ENCODE data around the gene PAQR7. TPM values are rescaled to one million over a fixed set of nuclear protein-coding genes. Genes with fewer than 3 reads are reported as not detected.

The PAQR7 gene
- total RNA-seq, 3 donors from 2014 or later = 4.2 to 8.2 (median 7.2) TPM

- Histone ChIP-seq H3K36me3 (no peaks in the 10 kb centered on the region), H3K9me3 (no peaks in the 10 kb centered on the region), H3K27ac (no peak overlapping the region), H3K27me3 (no peaks in the 10 kb centered on the region), H3K4me3 (no peak overlapping the region), H3K4me1 (peaks cover 0 to 13% of the 10 kb centered on the region in 2 donors)
- intact Hi-C loops (cut with DNase I; ENCODE audit: low total_unique reads) = no loop called here
- TF ChIP-seq POLR2A (IDR thresholded peaks at IDR 0.05) (no peak), POLR2AphosphoS5 (IDR thresholded peaks at IDR 0.05) (no peak), CTCF (IDR thresholded peaks at IDR 0.05) (no peak)
- no peak for DNase-seq (ENCODE audit: low spot score in 2 of 2)
Observed at GRCh38 chr1:25870614-25871013, 4.9 kb downstream of the PAQR7 start.

- intact Hi-C loops (cut with DNase I; ENCODE audit: low total_unique reads) = no loop called here
- no peak for TF ChIP-seq POLR2AphosphoS5 (IDR thresholded peaks at IDR 0.05)
- no peak for TF ChIP-seq CTCF (IDR thresholded peaks at IDR 0.05)
- no peak for TF ChIP-seq POLR2A (IDR thresholded peaks at IDR 0.05)
- no peaks in the 10 kb centered on the region for H3K27me3 ChIP-seq
- peaks cover 0 to 13% of the 10 kb centered on the region in 2 donors for H3K4me1 ChIP-seq
- no peaks in the 10 kb centered on the region for H3K36me3 ChIP-seq
- DNase-seq (ENCODE audit: low spot score in 2 of 2) = peak in 1 of 2 donors; percentile 35
- no peaks in the 10 kb centered on the region for H3K9me3 ChIP-seq
- no peak overlapping the region for H3K4me3 ChIP-seq
- no peak overlapping the region for H3K27ac ChIP-seq
Observed at GRCh38 chr1:25869909-25870606, 5.5 kb downstream of the PAQR7 start.

GRCh38 chr1:25867210-25867991 lies 8.1 kb downstream of the PAQR7 start:
- H3K36me3 ChIP-seq = no peaks in the 10 kb centered on the region
- intact Hi-C loops (cut with DNase I; ENCODE audit: low total_unique reads) = no loop called here
- H3K4me1 ChIP-seq = peaks cover 0 to 13% of the 10 kb centered on the region in 2 donors
- no peak for TF ChIP-seq CTCF (IDR thresholded peaks at IDR 0.05)
- TF ChIP-seq POLR2A (IDR thresholded peaks at IDR 0.05) = no peak
- no peak for TF ChIP-seq POLR2AphosphoS5 (IDR thresholded peaks at IDR 0.05)
- no peak overlapping the region for H3K4me3 ChIP-seq
- no peaks in the 10 kb centered on the region for H3K9me3 ChIP-seq
- DNase-seq (ENCODE audit: low spot score in 2 of 2) = peak in 1 of 2 donors; percentile 36
- peak overlapping the region; percentile 43 to 53 for H3K27ac ChIP-seq
- H3K27me3 ChIP-seq = no peaks in the 10 kb centered on the region

GRCh38 chr1:25866288-25866687 lies 9.2 kb downstream of the PAQR7 start:
- TF ChIP-seq CTCF (IDR thresholded peaks at IDR 0.05) (no peak), POLR2AphosphoS5 (IDR thresholded peaks at IDR 0.05) (no peak), POLR2A (IDR thresholded peaks at IDR 0.05) (no peak)

GRCh38 chr1:25864434-25864833 lies 11.1 kb downstream of the PAQR7 start:
- TF ChIP-seq CTCF (IDR thresholded peaks at IDR 0.05) = no peak
- no peak for TF ChIP-seq POLR2A (IDR thresholded peaks at IDR 0.05)
- no peak for TF ChIP-seq POLR2AphosphoS5 (IDR thresholded peaks at IDR 0.05)
- Histone ChIP-seq H3K36me3 (no peaks in the 10 kb centered on the region), H3K9me3 (no peaks in the 10 kb centered on the region), H3K4me1 (no peaks in the 10 kb centered on the region), H3K27me3 (no peaks in the 10 kb centered on the region), H3K4me3 (no peak overlapping the region), H3K27ac (no peak overlapping the region)
- intact Hi-C loops (cut with DNase I; ENCODE audit: low total_unique reads) = no loop called here
- no peak for DNase-seq (ENCODE audit: low spot score in 2 of 2)

More at GRCh38 chr1:25866288-25866687, 9.2 kb downstream of the PAQR7 start:
- intact Hi-C loops (cut with DNase I; ENCODE audit: low total_unique reads) = no loop called here
- H3K4me1 ChIP-seq = peaks cover 0 to 5% of the 10 kb centered on the region in 2 donors
- peak overlapping the region in 1 of 2 donors; percentile 4 for H3K27ac ChIP-seq
- H3K9me3 ChIP-seq = no peaks in the 10 kb centered on the region
- H3K36me3 ChIP-seq = no peaks in the 10 kb centered on the region
- DNase-seq (ENCODE audit: low spot score in 2 of 2) = peak in 1 of 2 donors; percentile 2
- no peak overlapping the region for H3K4me3 ChIP-seq
- no peaks in the 10 kb centered on the region for H3K27me3 ChIP-seq
